Osteoblast (primary cell): Measurements from ENCODE around the gene DTX1. TPM values are rescaled to one million over a fixed set of nuclear protein-coding genes. Genes with fewer than 3 reads are reported as not detected.

Source experiments
- DNase-seq: peaks from one replicate; pipeline ENCODE4 v3.0.0; 2011; ENCODE audit warnings: low spot score, mixed read lengths; ENCODE audit not compliant: insufficient read length; ENCODE audit errors: missing footprints
- H2AFZ ChIP-seq: 2 replicates; pipeline ENCODE4 v1.6.0; 2011; ENCODE audit warnings: mild to moderate bottlenecking, low read length
- H3K27ac ChIP-seq: 2 replicates; pipeline ENCODE4 v1.5.1; 2011; ENCODE audit warnings: mild to moderate bottlenecking, low read depth, low read length, moderate library complexity
- H3K27me3 ChIP-seq: 2 replicates; pipeline ENCODE4 v1.6.0; 2012; ENCODE audit warnings: mild to moderate bottlenecking, control low read depth, inconsistent platforms, low read length, moderate library complexity; ENCODE audit not compliant: insufficient read depth
- H3K36me3 ChIP-seq: 2 replicates; pipeline ENCODE4 v1.5.1; 2011; ENCODE audit warnings: mild to moderate bottlenecking, low read length, control low read depth, moderate library complexity; ENCODE audit not compliant: insufficient read depth
- H3K4me1 ChIP-seq: 2 replicates; pipeline ENCODE4 v1.5.1; 2011; ENCODE audit warnings: mild to moderate bottlenecking, low read length, control low read depth, moderate library complexity; ENCODE audit not compliant: insufficient read depth
- H3K4me2 ChIP-seq: 2 replicates; pipeline ENCODE4 v1.6.0; 2011; ENCODE audit warnings: mild to moderate bottlenecking, low read length; ENCODE audit not compliant: insufficient read depth
- H3K4me3 ChIP-seq: fragments of 200-600 bp; sonication (generic); 3 replicates; pipeline ENCODE4 v1.5.1; 2012; ENCODE audit warnings: mild to moderate bottlenecking, low read length, inconsistent platforms; ENCODE audit not compliant: insufficient read depth
- H3K79me2 ChIP-seq: 2 replicates; pipeline ENCODE4 v1.6.0; 2012; ENCODE audit warnings: mild to moderate bottlenecking, low read length, control low read depth, inconsistent platforms; ENCODE audit not compliant: insufficient read depth
- H3K9me3 ChIP-seq: 2 replicates; pipeline ENCODE4 v1.5.1; 2011; ENCODE audit warnings: low read depth, low read length, control low read depth
- H4K20me1 ChIP-seq: 2 replicates; pipeline ENCODE4 v1.6.0; 2012; ENCODE audit warnings: mild to moderate bottlenecking, low read length, control low read depth; ENCODE audit not compliant: insufficient read depth
- CTCF ChIP-seq: IDR thresholded peaks from 2 replicates; pipeline ENCODE4 v1.5.1; 2011; ENCODE audit warnings: mild to moderate bottlenecking, low read depth, low read length, moderate library complexity; ENCODE audit errors: extremely low read depth
- total RNA-seq: library from RNA; depleted of rRNA; stranded (reverse); fragments of >200 nt; gene quantifications from 2 replicates; pipeline ENCODE4 v1.2.3, GENCODE V29; 2012

DTX1 gene
- total RNA-seq, 1 donor = under 0.01 TPM

DNA sequence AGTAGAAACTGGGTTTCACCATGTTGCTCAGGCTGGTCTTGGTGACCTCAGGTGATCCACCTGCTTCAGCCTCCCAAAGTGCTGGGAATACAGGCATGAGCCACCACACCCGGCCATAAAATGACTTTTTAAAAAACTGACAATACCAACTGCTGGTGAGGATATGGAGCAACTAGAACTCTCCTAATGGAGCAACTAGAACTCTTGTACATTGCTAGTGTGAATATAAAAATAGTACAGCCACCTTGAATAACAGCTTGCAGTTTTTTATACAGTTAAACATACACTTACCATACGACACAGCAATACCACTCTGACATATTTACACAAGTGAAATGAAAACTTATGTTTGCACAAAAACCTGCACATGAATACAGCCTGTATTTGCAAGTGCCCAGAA is 90.5 kb downstream of the DTX1 start:
- Histone ChIP-seq H3K4me3 (no peak overlapping the region), H3K9me3 (no peaks in the 10 kb centered on the region), H4K20me1 (no peaks in the 10 kb centered on the region), H3K36me3 (no peaks in the 10 kb centered on the region), H3K27me3 (peaks cover 16% of the 10 kb centered on the region), H3K27ac (no peak overlapping the region), H3K79me2 (no peaks in the 10 kb centered on the region), H3K4me1 (peaks cover 6% of the 10 kb centered on the region), H3K4me2 (no peak overlapping the region), H2AFZ (no peak overlapping the region)
- DNase-seq = no peak
- no peak for TF ChIP-seq CTCF

Other genes with a start within 250 kb of the DTX1 start
- gene OAS1, start 149.8 kb upstream of the DTX1 start, total RNA-seq = 0.59 and 3.6 TPM in 2 replicates
- 1.8 and 6.9 TPM in 2 replicates for gene OAS3, start 118.3 kb upstream of the DTX1 start, total RNA-seq
- 8.3 and 18.1 TPM in 2 replicates for gene OAS2, start 78.2 kb upstream of the DTX1 start, total RNA-seq
- not detected in 2 replicates for gene RASAL1, start 79.0 kb downstream of the DTX1 start, total RNA-seq
- not detected in 2 replicates for gene CFAP73, start 93.0 kb downstream of the DTX1 start, total RNA-seq
- 40.2 and 49.5 TPM in 2 replicates for gene DDX54, start 128.7 kb downstream of the DTX1 start, total RNA-seq
- gene RITA1, start 129.0 kb downstream of the DTX1 start, total RNA-seq = 20.0 and 22.4 TPM in 2 replicates
- 25.7 and 28.9 TPM in 2 replicates for gene TPCN1, start 164.7 kb downstream of the DTX1 start, total RNA-seq